DOHH2 (cell line): Measurements from ENCODE around the gene ABCG1.

Experiments used
- H3F3A ChIP-seq: fragments of 200-600 bp; sonication (generic), shearing (Covaris generic); 2 replicates; pipeline ENCODE4 v1.6.0; 2016; ENCODE audit warnings: antibody characterized with exemption, mild to moderate bottlenecking; ENCODE audit not compliant: control insufficient read depth, insufficient read depth
- H3K27ac ChIP-seq: fragments of 200-600 bp; sonication (generic); 2 replicates; pipeline ENCODE4 v1.5.1; 2014; ENCODE audit warnings: low read depth, mild to moderate bottlenecking, low read length, moderate library complexity
- H3K27me3 ChIP-seq: fragments of 200-600 bp; sonication (generic); 2 replicates; pipeline ENCODE4 v1.6.1; 2014; ENCODE audit warnings: mild to moderate bottlenecking, low read length, mixed read lengths; ENCODE audit not compliant: control insufficient read depth
- H3K36me3 ChIP-seq: fragments of 200-600 bp; sonication (generic); 2 replicates; pipeline ENCODE4 v1.6.1; 2014; ENCODE audit warnings: mild to moderate bottlenecking, low read length, moderate library complexity, mixed read lengths; ENCODE audit not compliant: control insufficient read depth
- H3K4me1 ChIP-seq: fragments of 200-600 bp; sonication (generic); 2 replicates; pipeline ENCODE4 v1.6.1; 2014; ENCODE audit warnings: mild to moderate bottlenecking, low read length, mixed read lengths; ENCODE audit not compliant: control insufficient read depth
- H3K4me2 ChIP-seq: fragments of 200-600 bp; sonication (generic); 2 replicates; pipeline ENCODE4 v1.6.0; 2014; ENCODE audit warnings: mild to moderate bottlenecking, low read length, moderate library complexity
- H3K4me3 ChIP-seq: fragments of 200-600 bp; sonication (generic); 2 replicates; pipeline ENCODE4 v1.5.1; 2014; ENCODE audit warnings: mild to moderate bottlenecking, low read length, mixed read lengths
- H3K79me2 ChIP-seq: fragments of 200-600 bp; sonication (generic); 2 replicates; pipeline ENCODE4 v1.6.1; 2014; ENCODE audit warnings: mild to moderate bottlenecking, low read length, mixed read lengths; ENCODE audit not compliant: control insufficient read depth
- H3K9me2 ChIP-seq: fragments of 200-600 bp; sonication (generic); replicated peaks from 2 replicates; pipeline ENCODE4 v1.6.1; 2014; ENCODE audit warnings: mild to moderate bottlenecking, low read length, mixed read lengths; ENCODE audit not compliant: control insufficient read depth
- H3K9me3 ChIP-seq: fragments of 200-600 bp; sonication (generic); 2 replicates; pipeline ENCODE4 v1.6.1; 2014; ENCODE audit warnings: antibody characterized with exemption, low read length, mixed read lengths; ENCODE audit not compliant: control insufficient read depth, insufficient read depth
- H4K20me1 ChIP-seq: fragments of 200-600 bp; sonication (generic); 2 replicates; pipeline ENCODE4 v1.6.0; 2014; ENCODE audit warnings: low read depth, mild to moderate bottlenecking, antibody characterized with exemption, low read length, moderate library complexity; ENCODE audit not compliant: control insufficient read depth, insufficient read depth
- EZH2phosphoT487 ChIP-seq: fragments of 200-600 bp; sonication (generic); IDR thresholded peaks from 2 replicates; pipeline ENCODE4 v1.6.1; 2017; ENCODE audit warnings: borderline replicate concordance, mild to moderate bottlenecking, antibody characterized with exemption, low read length, moderate library complexity, mixed read lengths
- TF ChIP-seq, protein P1 (sequence below): fragments of 200-600 bp; sonication (generic); IDR thresholded peaks from one replicate; pipeline ENCODE4 v1.5.1; 2014; ENCODE audit warnings: antibody characterized with exemption, mild to moderate bottlenecking, low read depth, low read length; ENCODE audit not compliant: poor library complexity, severe bottlenecking

The ABCG1 gene

DNA sequence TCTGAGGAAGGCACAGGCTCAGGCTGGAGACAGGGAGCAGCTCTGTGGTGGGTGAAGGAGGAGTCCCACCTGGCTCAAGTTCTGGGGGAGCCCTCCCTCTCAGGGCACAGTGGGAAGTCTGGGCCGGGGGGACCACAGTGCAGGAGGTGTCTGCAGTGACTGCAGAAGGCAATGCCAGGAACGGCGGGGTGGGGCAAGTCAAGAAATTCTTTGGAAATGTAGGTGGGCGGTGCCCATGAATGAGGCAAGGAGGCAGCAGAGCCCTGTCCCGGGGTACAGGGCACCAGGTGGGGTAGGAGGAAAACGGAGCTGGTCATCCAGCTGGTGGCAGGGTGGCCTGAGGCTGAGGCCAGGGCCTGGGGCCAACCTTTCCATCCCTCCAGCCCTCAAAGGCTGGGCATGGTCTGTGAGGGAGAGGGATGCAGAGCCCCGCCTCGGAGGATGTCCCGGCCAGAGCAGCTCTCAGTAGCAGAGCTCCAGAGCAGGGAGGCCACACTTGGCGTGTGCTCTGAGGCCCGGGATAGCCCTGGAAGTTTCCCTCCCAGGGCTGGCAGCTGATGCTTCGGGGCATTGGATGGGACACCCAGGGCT, 91.6 kb downstream of the ABCG1 start:
- H3K4me1 ChIP-seq = no peaks in the 10 kb centered on the region

DNA sequence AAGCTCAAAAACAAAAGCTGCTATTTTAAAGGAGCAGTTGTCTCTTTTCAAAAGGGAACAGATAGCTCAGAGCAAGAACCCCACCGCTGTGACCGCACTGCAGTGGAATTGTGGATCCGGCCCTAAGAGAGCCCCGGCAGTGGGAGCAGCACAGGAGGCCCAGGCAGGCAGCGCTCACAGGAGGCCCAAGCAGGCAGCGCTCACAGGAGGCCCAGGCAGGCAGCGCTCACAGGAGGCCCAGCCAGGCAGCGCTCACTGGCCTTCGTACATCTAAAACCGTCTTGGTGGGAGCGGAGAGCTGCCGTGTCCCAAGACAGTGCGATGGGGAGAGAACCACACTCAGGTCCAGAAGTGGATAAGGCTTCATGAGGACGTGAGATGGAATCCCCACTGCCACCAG, 92.2 kb downstream of the ABCG1 start:
- Histone ChIP-seq H3K9me3 (no peaks in the 10 kb centered on the region), H3K4me2 (no peak overlapping the region), H3K79me2 (no peaks in the 10 kb centered on the region), H3K4me1 (no peaks in the 10 kb centered on the region), H3K27ac (no peak overlapping the region), H3K27me3 (peaks cover 16% of the 10 kb centered on the region), H3K4me3 (no peak overlapping the region), H3K9me2 (no peaks in the 10 kb centered on the region), H3F3A (no peaks in the 10 kb centered on the region), H3K36me3 (no peaks in the 10 kb centered on the region), H4K20me1 (no peaks in the 10 kb centered on the region)
- TF ChIP-seq EZH2phosphoT487 = no peak
- TF ChIP-seq, protein P1, sequence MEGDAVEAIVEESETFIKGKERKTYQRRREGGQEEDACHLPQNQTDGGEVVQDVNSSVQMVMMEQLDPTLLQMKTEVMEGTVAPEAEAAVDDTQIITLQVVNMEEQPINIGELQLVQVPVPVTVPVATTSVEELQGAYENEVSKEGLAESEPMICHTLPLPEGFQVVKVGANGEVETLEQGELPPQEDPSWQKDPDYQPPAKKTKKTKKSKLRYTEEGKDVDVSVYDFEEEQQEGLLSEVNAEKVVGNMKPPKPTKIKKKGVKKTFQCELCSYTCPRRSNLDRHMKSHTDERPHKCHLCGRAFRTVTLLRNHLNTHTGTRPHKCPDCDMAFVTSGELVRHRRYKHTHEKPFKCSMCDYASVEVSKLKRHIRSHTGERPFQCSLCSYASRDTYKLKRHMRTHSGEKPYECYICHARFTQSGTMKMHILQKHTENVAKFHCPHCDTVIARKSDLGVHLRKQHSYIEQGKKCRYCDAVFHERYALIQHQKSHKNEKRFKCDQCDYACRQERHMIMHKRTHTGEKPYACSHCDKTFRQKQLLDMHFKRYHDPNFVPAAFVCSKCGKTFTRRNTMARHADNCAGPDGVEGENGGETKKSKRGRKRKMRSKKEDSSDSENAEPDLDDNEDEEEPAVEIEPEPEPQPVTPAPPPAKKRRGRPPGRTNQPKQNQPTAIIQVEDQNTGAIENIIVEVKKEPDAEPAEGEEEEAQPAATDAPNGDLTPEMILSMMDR = no peak

More for the DNA sequence above, 91.6 kb downstream of the ABCG1 start:
- Histone ChIP-seq H4K20me1 (no peaks in the 10 kb centered on the region), H3K4me2 (no peak overlapping the region), H3K79me2 (no peaks in the 10 kb centered on the region), H3K4me3 (no peak overlapping the region), H3F3A (no peaks in the 10 kb centered on the region), H3K9me2 (no peaks in the 10 kb centered on the region), H3K27me3 (peaks cover 16% of the 10 kb centered on the region), H3K27ac (no peak overlapping the region), H3K9me3 (no peaks in the 10 kb centered on the region), H3K36me3 (no peaks in the 10 kb centered on the region)
- TF ChIP-seq, protein P1 = no peak
- TF ChIP-seq EZH2phosphoT487 = no peak

DNA sequence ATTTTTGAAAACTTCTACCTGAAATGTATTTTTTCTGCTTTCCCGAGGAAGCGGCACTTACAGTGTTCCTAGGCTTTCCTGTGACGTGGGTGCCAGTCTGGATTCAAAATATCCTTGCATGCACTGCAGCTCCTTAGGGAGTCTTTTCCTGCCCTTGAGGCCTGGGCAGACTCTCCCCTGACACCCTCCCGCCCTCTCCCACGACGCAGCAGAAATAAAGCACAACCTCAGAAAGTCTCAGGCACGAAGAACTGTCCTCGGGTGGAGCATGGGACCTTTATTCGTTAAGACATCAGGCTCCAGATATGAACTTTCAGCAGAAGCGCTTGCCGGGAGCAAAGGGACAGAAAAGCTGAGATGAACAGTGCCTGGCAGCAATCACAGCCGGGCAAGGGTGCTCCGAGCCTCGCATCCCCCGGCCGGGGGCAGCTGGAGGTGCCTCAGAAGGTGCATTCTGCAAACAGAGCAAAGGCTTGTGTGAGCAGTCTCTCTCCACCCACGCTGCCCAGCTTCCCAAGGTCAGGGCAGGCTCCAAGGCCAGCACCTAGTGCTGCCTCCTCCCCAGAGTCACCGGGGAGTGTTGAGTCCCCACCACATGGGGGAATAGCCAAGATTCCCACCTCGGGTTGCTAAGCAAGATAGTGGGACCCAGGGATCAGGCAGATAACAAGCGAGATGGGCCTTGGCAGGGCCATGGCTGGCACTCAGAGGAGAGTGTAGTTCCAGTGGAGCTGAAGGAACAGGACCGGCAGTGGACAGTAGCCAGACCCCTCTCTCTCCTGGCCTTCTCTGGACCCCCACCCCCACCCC, 93.1 kb downstream of the ABCG1 start:
- Histone ChIP-seq H3K36me3 (no peaks in the 10 kb centered on the region), H3K4me2 (no peak overlapping the region), H4K20me1 (no peaks in the 10 kb centered on the region), H3K4me3 (no peak overlapping the region), H3K9me3 (no peaks in the 10 kb centered on the region), H3K79me2 (no peaks in the 10 kb centered on the region), H3K9me2 (no peaks in the 10 kb centered on the region), H3K4me1 (no peaks in the 10 kb centered on the region), H3K27me3 (peaks cover 16% of the 10 kb centered on the region), H3F3A (no peaks in the 10 kb centered on the region), H3K27ac (no peak overlapping the region)
- TF ChIP-seq, protein P1 = no peak
- no peak for TF ChIP-seq EZH2phosphoT487
